HepG2 (cell line): ENCODE data around the gene NPHS1. TPM values are rescaled to one million over a fixed set of nuclear protein-coding genes. Genes with fewer than 3 reads are reported as not detected.
A peak's percentile ranks its signal among the peaks of the same experiment; 100 is the strongest.

Experiments
- ESRRA ChIP-seq: sonication (generic); formaldehyde crosslinking; IDR thresholded peaks from 2 replicates; pipeline ENCODE4 v1.5.1; 2020; ENCODE audit warnings: mild to moderate bottlenecking, low read depth, missing genetic modification reagents
- FOSL2 ChIP-seq: sonication (generic); formaldehyde crosslinking; IDR thresholded peaks from 2 replicates; pipeline ENCODE4 v1.4.0; 2020; ENCODE audit warnings: missing genetic modification reagents
- FOXA1 ChIP-seq, 2 experiments: fragments of 450-650 bp in 1 of 2; sonication (generic) in 1 of 2; formaldehyde crosslinking in 1 of 2; IDR thresholded peaks; 2 replicates each; pipeline versions ENCODE4 v1.4.0 to v1.6.1; 2016 to 2020; ENCODE audit warnings: missing genetic modification reagents in 1 of 2
- FOXO1 ChIP-seq: sonication (generic); formaldehyde crosslinking; IDR thresholded peaks from 2 replicates; pipeline ENCODE4 v1.4.0; 2020; ENCODE audit warnings: missing genetic modification reagents
- GABPB1 ChIP-seq: IDR thresholded peaks from 2 replicates; pipeline ENCODE4 v1.6.1; 2016; ENCODE audit warnings: mild to moderate bottlenecking, missing genetic modification reagents, moderate library complexity, missing compliant biosample characterization
- GPN1 ChIP-seq: sonication (generic); formaldehyde crosslinking; IDR thresholded peaks from 2 replicates; pipeline ENCODE4 v1.5.1; 2020; ENCODE audit warnings: missing genetic modification reagents, borderline replicate concordance
- HNF4G ChIP-seq, 2 experiments: sonication (generic) in 1 of 2; formaldehyde crosslinking in 1 of 2; IDR thresholded peaks; 2 replicates each; pipeline versions ENCODE4 v1.4.0 to v1.6.1; 2011 to 2020; ENCODE audit warnings: borderline replicate concordance in 2 of 2, low read depth in 2 of 2, mild to moderate bottlenecking in 2 of 2, low read length in 1 of 2, missing genetic modification reagents in 1 of 2, moderate library complexity in 1 of 2
- ISL2 ChIP-seq: sonication (generic); formaldehyde crosslinking; IDR thresholded peaks from 2 replicates; pipeline ENCODE4 v1.5.0; 2020; ENCODE audit warnings: missing genetic modification reagents
- KMT2B ChIP-seq: IDR thresholded peaks from 2 replicates; pipeline ENCODE4 v1.6.1; 2016; ENCODE audit warnings: missing genetic modification reagents, missing compliant biosample characterization
- NCOA1 ChIP-seq: sonication (generic); formaldehyde crosslinking; IDR thresholded peaks from 2 replicates; pipeline ENCODE4 v1.9.0; 2021; ENCODE audit warnings: missing genetic modification reagents
- NFIB ChIP-seq: sonication (generic); formaldehyde crosslinking; IDR thresholded peaks from 2 replicates; pipeline ENCODE4 v1.9.0; 2021; ENCODE audit warnings: missing genetic modification reagents, mild to moderate bottlenecking, borderline replicate concordance
- PBX2 ChIP-seq: IDR thresholded peaks from 2 replicates; pipeline ENCODE4 v1.6.1; 2016; ENCODE audit warnings: control low read depth
- PCBP1 ChIP-seq: fragments of 200-400 bp; formaldehyde crosslinking; IDR thresholded peaks from 2 replicates; pipeline ENCODE4 v1.6.1; 2017; ENCODE audit warnings: mild to moderate bottlenecking, low read depth, low read length, borderline replicate concordance
- PHF20 ChIP-seq: sonication (generic); formaldehyde crosslinking; IDR thresholded peaks from 2 replicates; pipeline ENCODE4 v1.5.0; 2020; ENCODE audit warnings: mild to moderate bottlenecking, missing genetic modification reagents
- POLR2AphosphoS5 ChIP-seq: IDR thresholded peaks from 2 replicates; pipeline ENCODE4 v1.6.1; 2012; ENCODE audit warnings: low read depth, low read length
- REL ChIP-seq: sonication (generic); formaldehyde crosslinking; conservative IDR thresholded peaks from 2 replicates; pipeline ENCODE4 v1.8.0; 2022; ENCODE audit warnings: mild to moderate bottlenecking, missing genetic modification reagents, moderate library complexity
- SSRP1 ChIP-seq: IDR thresholded peaks from 2 replicates; pipeline ENCODE4 v1.6.1; 2016; ENCODE audit warnings: control low read depth
- ZNF143 ChIP-seq: sonication (generic); formaldehyde crosslinking; IDR thresholded peaks from 2 replicates; pipeline ENCODE4 v1.4.0; 2020; ENCODE audit warnings: missing genetic modification reagents
- ZNF224 ChIP-seq: sonication (generic); formaldehyde crosslinking; IDR thresholded peaks from 2 replicates; pipeline ENCODE4 v1.5.0; 2020; ENCODE audit warnings: mild to moderate bottlenecking, missing genetic modification reagents
- ZNF292 ChIP-seq: sonication (generic); formaldehyde crosslinking; IDR thresholded peaks from 2 replicates; pipeline ENCODE4 v1.8.1; 2022; ENCODE audit warnings: mild to moderate bottlenecking, low read depth, missing genetic modification reagents, borderline replicate concordance
- ZNF460 ChIP-seq: sonication (generic); formaldehyde crosslinking; IDR thresholded peaks from 2 replicates; pipeline ENCODE4 v1.5.1; 2020; ENCODE audit warnings: missing genetic modification reagents, mild to moderate bottlenecking, borderline replicate concordance
- ZNF567 ChIP-seq: sonication (generic); formaldehyde crosslinking; IDR thresholded peaks from 2 replicates; pipeline ENCODE4 v1.8.1; 2023; ENCODE audit warnings: mild to moderate bottlenecking, missing genetic modification reagents, borderline replicate concordance
- ZNF7 ChIP-seq: IDR thresholded peaks from 2 replicates; pipeline ENCODE4 v1.6.1; 2016; ENCODE audit warnings: missing biosample characterization, missing genetic modification reagents
- ZSCAN31 ChIP-seq: sonication (generic); formaldehyde crosslinking; IDR thresholded peaks from 2 replicates; pipeline ENCODE4 v1.5.0; 2020; ENCODE audit warnings: low read depth, mild to moderate bottlenecking, missing genetic modification reagents
- polyA plus RNA-seq, 8 experiments: library from polyadenylated mRNA; depleted of rRNA in 3 of 8; stranded (reverse) in 7 of 8; unstranded in 1 of 8; fragments of >200 nt; fragmentation: Illumina TruSeq in 4 of 8; extraction: Trizol in 4 of 8; gene quantifications; 2 replicates each; pipeline versions ENCODE4 v1.2.1 to v1.2.3, GENCODE V29; 2011 to 2016; ENCODE audit warnings: low read depth in 4 of 8, missing spikeins in 1 of 8, mixed read lengths in 1 of 8; ENCODE audit not compliant: insufficient read depth in 1 of 8
- total RNA-seq, 5 experiments: library from RNA; depleted of rRNA; stranded (reverse); fragments of >200 nt; fragmentation: Illumina TruSeq; extraction: Trizol; gene quantifications; 2 replicates each; pipeline ENCODE4 v1.2.3, GENCODE V29; 2016; ENCODE audit warnings: low read depth in 1 of 5
- TF ChIP-seq, protein P1 (sequence below): sonication (generic); formaldehyde crosslinking; IDR thresholded peaks from 2 replicates; pipeline ENCODE4 v1.5.1; 2020; ENCODE audit warnings: mild to moderate bottlenecking, moderate library complexity, missing genetic modification reagents
- TF ChIP-seq, protein P2 (sequence below): IDR thresholded peaks from 2 replicates; pipeline ENCODE4 v1.6.1; 2018; ENCODE audit warnings: missing genetic modification reagents

The NPHS1 gene
- total and polyA plus RNA-seq, 2 of the 13 experiments (the other 11 are each of a cell fraction or from before 2014, with no cell fraction given): not detected

DNA sequence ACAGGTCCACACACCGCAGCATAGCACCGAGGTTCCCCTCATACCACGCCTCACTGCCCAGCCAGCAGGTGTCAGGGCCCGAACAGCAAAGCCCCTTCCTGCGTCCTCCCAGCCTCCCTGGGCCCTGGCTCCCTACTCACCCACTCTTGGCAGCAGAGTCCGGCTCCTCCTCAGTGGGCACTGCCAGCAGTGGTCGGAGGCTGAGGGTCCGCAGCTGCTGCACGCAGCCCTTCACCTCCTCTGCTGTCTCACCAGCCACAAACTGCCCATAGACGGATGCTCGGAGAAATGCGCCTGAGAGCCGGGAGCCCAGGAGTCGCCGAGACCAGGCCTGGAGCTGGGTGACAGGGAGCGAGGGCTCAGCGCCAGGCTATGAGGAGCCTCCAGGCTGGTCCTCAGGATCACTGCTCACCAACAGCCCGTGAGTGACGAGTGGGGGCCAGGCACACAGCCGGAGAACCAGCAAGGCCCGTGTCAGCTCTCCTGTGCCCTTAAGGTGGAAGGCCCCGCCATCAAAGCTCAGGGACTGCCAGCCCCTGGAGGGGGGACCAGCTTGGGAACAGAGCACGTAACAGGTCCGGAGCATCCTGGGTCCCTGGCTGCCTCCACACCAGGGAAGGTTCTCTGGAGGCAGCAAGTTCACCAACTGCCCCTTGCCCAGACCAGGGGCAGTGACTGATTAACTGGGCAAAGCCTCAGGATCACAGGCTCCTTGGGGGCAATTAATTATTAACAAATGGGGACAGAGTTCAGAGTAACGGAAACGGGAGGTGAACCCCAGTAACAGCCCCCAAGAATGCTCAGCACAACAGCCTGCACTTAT lies 39.9 kb downstream of the NPHS1 start, which contains the start of gene PRODH2 (continued):
- TF ChIP-seq ZNF460 (CRISPR knock-in tag) (no peak), PHF20 (CRISPR knock-in tag) (peak; percentile 50; the same call in 1 of the 2 replicates), FOSL2 (CRISPR knock-in tag) (0 out of 2 replicates have a peak, but pooled peaks have one; percentile 13), NCOA1 (CRISPR knock-in tag) (0 out of 2 replicates have a peak, but pooled peaks have one; percentile 38), ISL2 (peak; percentile 84), ZNF143 (CRISPR knock-in tag) (peak; percentile 5; the same call in 1 of the 2 replicates), PBX2 (CRISPR knock-in tag) (no peak), NFIB (CRISPR knock-in tag) (no peak), PCBP1 (no peak), ZNF224 (peak; percentile 66; the same call in 1 of the 2 replicates), ZNF567 (peak; percentile 71; the same call in 1 of the 2 replicates), SSRP1 (CRISPR knock-in tag) (no peak), GPN1 (CRISPR knock-in tag) (peak; percentile 11; the same call in 1 of the 2 replicates), GABPB1 (CRISPR knock-in tag) (peak; percentile 46; the same call in 1 of the 2 replicates), ZNF292 (CRISPR knock-in tag) (peak; percentile 55), REL (CRISPR knock-in tag) (peak; percentile 14; the same call in 1 of the 2 replicates), ZSCAN31 (CRISPR knock-in tag) (peak; percentile 43), HNF4G (IDR thresholded peaks at IDR 0.05; ENCODE audit: borderline replicate concordance, low read depth, low read length) (peak; percentile 69), HNF4G (CRISPR knock-in tag; IDR thresholded peaks at IDR 0.05; ENCODE audit: borderline replicate concordance, low read depth) (no peak; the same call in 1 of the 2 replicates), FOXA1 (IDR thresholded peaks at IDR 0.05) (no peak), FOXA1 (CRISPR knock-in tag; IDR thresholded peaks at IDR 0.05) (0 out of 2 replicates have a peak, but pooled peaks have one; percentile 20), ZNF7 (no peak), KMT2B (CRISPR knock-in tag) (peak; percentile 16; the same call in 1 of the 2 replicates), FOXO1 (CRISPR knock-in tag) (peak; percentile 63; the same call in 1 of the 2 replicates), POLR2AphosphoS5 (peak; percentile 98), ESRRA (peak; percentile 63; the same call in 1 of the 2 replicates)
- TF ChIP-seq, protein P1, sequence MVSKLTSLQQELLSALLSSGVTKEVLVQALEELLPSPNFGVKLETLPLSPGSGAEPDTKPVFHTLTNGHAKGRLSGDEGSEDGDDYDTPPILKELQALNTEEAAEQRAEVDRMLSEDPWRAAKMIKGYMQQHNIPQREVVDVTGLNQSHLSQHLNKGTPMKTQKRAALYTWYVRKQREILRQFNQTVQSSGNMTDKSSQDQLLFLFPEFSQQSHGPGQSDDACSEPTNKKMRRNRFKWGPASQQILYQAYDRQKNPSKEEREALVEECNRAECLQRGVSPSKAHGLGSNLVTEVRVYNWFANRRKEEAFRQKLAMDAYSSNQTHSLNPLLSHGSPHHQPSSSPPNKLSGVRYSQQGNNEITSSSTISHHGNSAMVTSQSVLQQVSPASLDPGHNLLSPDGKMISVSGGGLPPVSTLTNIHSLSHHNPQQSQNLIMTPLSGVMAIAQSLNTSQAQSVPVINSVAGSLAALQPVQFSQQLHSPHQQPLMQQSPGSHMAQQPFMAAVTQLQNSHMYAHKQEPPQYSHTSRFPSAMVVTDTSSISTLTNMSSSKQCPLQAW (CRISPR knock-in tag): peak; percentile 100
- TF ChIP-seq, protein P2, sequence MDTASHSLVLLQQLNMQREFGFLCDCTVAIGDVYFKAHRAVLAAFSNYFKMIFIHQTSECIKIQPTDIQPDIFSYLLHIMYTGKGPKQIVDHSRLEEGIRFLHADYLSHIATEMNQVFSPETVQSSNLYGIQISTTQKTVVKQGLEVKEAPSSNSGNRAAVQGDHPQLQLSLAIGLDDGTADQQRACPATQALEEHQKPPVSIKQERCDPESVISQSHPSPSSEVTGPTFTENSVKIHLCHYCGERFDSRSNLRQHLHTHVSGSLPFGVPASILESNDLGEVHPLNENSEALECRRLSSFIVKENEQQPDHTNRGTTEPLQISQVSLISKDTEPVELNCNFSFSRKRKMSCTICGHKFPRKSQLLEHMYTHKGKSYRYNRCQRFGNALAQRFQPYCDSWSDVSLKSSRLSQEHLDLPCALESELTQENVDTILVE: 0 out of 2 replicates have a peak, but pooled peaks have one; percentile 73
